K562 (cell line): Measurements from ENCODE around the gene PLCB3. TPM values are rescaled to one million over a fixed set of nuclear protein-coding genes. Genes with fewer than 3 reads are reported as not detected.

Source experiments
- CREB5 ChIP-seq: fragments of 250-450 bp; sonication (Bioruptor Pico); IDR thresholded peaks from 2 replicates; pipeline ENCODE4 v1.5.0; 2020; ENCODE audit warnings: mild to moderate bottlenecking
- GATAD2B ChIP-seq: fragments of 450-650 bp; IDR thresholded peaks from 2 replicates; pipeline ENCODE4 v1.6.1; 2017; ENCODE audit warnings: mild to moderate bottlenecking, borderline replicate concordance
- HBP1 ChIP-seq: fragments of 450-650 bp; formaldehyde crosslinking; IDR thresholded peaks from 2 replicates; pipeline ENCODE4 v1.4.0; 2022; ENCODE audit warnings: missing genetic modification characterization
- HMG20A ChIP-seq: fragments of 450-650 bp; formaldehyde crosslinking; conservative IDR thresholded peaks from 2 replicates; pipeline ENCODE4 v1.4.0; 2020; ENCODE audit warnings: mild to moderate bottlenecking, mixed read lengths
- JUNB ChIP-seq: fragments of 450-650 bp; formaldehyde crosslinking; conservative IDR thresholded peaks from 2 replicates; pipeline ENCODE4 v1.4.0; 2020; ENCODE audit warnings: mild to moderate bottlenecking
- KLF6 ChIP-seq: fragments of 250-450 bp; sonication (Bioruptor Pico); IDR thresholded peaks from 2 replicates; pipeline ENCODE4 v1.4.0; 2020; ENCODE audit warnings: mild to moderate bottlenecking, moderate library complexity, borderline replicate concordance
- MCM5 ChIP-seq: fragments of 450-650 bp; IDR thresholded peaks from 2 replicates; pipeline ENCODE4 v1.6.1; 2016; ENCODE audit warnings: low read depth
- NR2C1 ChIP-seq, 2 experiments: fragments of 450-650 bp; IDR thresholded peaks; 2 replicates each; pipeline ENCODE4 v1.6.1; 2017; ENCODE audit warnings: mild to moderate bottlenecking in 2 of 2, antibody characterized with exemption in 1 of 2, inconsistent platforms in 1 of 2, missing compliant biosample characterization in 1 of 2, missing genetic modification characterization in 1 of 2
- PML ChIP-seq: IDR thresholded peaks from 2 replicates; pipeline ENCODE4 v1.6.1; 2012; ENCODE audit warnings: low read length, inconsistent platforms
- RFX5 ChIP-seq: IDR thresholded peaks from 2 replicates; pipeline ENCODE4 v1.6.1; 2011; ENCODE audit warnings: low read depth, mild to moderate bottlenecking, improper control_type of control experiment, low read length
- SMARCC2 ChIP-seq: fragments of 450-650 bp; IDR thresholded peaks from 2 replicates; pipeline ENCODE4 v1.6.1; 2017; ENCODE audit warnings: antibody characterized with exemption, moderate library complexity, mild to moderate bottlenecking, low read depth
- STAT5A ChIP-seq: IDR thresholded peaks from 2 replicates; pipeline ENCODE4 v1.6.1; 2012; ENCODE audit warnings: low read length, inconsistent platforms, borderline replicate concordance
- TRIM24 ChIP-seq, 2 experiments: fragments of 450-650 bp; IDR thresholded peaks; 2 replicates each; pipeline ENCODE4 v1.6.1; 2016
- TSC22D4 ChIP-seq: fragments of 450-650 bp; IDR thresholded peaks from 2 replicates; pipeline ENCODE4 v1.6.1; 2016; ENCODE audit warnings: missing genetic modification characterization, missing biosample characterization, control low read depth
- XRCC5 ChIP-seq: fragments of 200-400 bp; formaldehyde crosslinking; IDR thresholded peaks from 2 replicates; pipeline ENCODE4 v1.6.1; 2017; ENCODE audit warnings: low read depth, mild to moderate bottlenecking, low read length
- ZNF184 ChIP-seq: sonication (generic); formaldehyde crosslinking; IDR thresholded peaks from 2 replicates; pipeline ENCODE4 v1.5.0; 2020; ENCODE audit warnings: missing genetic modification reagents
- ZNF277 ChIP-seq: fragments of 250-450 bp; sonication (Bioruptor Pico); IDR thresholded peaks from 2 replicates; pipeline ENCODE4 v1.8.0; 2022; ENCODE audit warnings: inconsistent platforms, mild to moderate bottlenecking, moderate library complexity, borderline replicate concordance
- ZNF347 ChIP-seq: fragments of 450-650 bp; formaldehyde crosslinking; IDR thresholded peaks from 2 replicates; pipeline ENCODE4 v1.4.0; 2020; ENCODE audit warnings: low read depth, mild to moderate bottlenecking, moderate library complexity
- ZNF644 ChIP-seq: fragments of 200-800 bp; sonication (Bioruptor generic); IDR thresholded peaks from 2 replicates; pipeline ENCODE4 v1.6.1; 2016; ENCODE audit warnings: low read depth, missing genetic modification characterization, missing compliant biosample characterization
- ZNF780A ChIP-seq: fragments of 250-450 bp; sonication (Bioruptor Pico); IDR thresholded peaks from 2 replicates; pipeline ENCODE4 v1.5.0; 2021; ENCODE audit warnings: mild to moderate bottlenecking
- polyA plus RNA-seq, 8 experiments: library from polyadenylated mRNA; depleted of rRNA in 4 of 8; stranded (reverse) in 5 of 8; unstranded in 3 of 8; fragments of >200 nt; fragmentation: Nextera tagmentation in 2 of 8; fragmentation: Illumina TruSeq in 1 of 8; extraction: Ambion mirVana in 2 of 8; extraction: Trizol in 1 of 8; gene quantifications; 2 replicates each; pipeline versions ENCODE4 v1.2.1 to v1.2.3, GENCODE V29; 2011 to 2014; ENCODE audit warnings: inconsistent platforms in 1 of 8, missing spikeins in 1 of 8
- total RNA-seq, 7 experiments: library from RNA; depleted of rRNA in 6 of 7; stranded (reverse); fragments of >200 nt in 6 of 7; fragmentation: Illumina TruSeq in 2 of 7; extraction: Trizol in 2 of 7; gene quantifications; 2 replicates each; pipeline versions ENCODE4 v1.2.1 to v1.2.3, GENCODE V29; 2011 to 2021; ENCODE audit warnings: low replicate concordance in 1 of 7
- TF ChIP-seq, protein P1 (sequence below): IDR thresholded peaks from 3 replicates; pipeline ENCODE4 v1.6.1; 2011; ENCODE audit warnings: borderline replicate concordance, mild to moderate bottlenecking, moderate library complexity; ENCODE audit not compliant: insufficient read length; ENCODE audit errors: extremely low read depth

PLCB3 gene
- total and polyA plus RNA-seq, 9 of the 15 experiments (the other 6 are each of a cell fraction or from before 2014, with no cell fraction given): 0.31 to 44.8 (median 14.6) TPM

DNA sequence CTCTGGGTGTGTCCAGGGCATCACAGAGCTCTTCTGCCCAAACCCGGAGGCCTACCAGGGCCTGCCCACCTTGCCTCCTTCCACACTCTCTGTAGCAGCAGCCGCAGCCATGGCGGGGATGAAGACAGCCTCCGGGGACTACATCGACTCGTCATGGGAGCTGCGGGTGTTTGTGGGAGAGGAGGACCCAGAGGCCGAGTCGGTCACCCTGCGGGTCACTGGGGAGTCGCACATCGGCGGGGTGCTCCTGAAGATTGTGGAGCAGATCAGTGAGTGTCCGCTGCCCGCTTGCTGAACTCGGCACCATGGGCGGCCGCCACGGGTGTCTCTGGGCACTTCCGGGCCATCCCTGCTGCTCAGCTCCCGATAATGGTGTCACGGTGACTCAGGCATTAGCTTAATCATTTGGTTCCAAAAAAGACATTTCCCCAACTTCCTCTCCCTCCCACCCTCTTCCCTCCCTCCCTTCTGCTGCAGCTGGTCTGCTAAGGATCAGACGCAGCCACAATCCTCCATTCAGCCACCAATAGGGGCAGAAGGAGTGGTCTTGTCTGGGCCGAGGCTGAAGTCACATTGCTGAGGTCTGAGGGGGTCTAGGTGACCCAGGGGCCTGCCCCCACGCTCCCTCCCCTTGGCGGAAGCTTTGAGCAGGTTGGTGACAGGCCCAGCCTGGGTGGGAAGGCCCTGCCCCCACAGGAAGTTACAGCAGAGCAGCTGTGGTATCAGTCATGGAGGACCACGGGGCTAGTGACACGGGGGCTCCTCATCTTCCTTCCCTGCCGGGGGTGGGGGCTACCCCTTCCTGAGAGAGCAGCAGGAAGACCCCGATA lies 43.9 kb upstream of the PLCB3 start (continued):
- TF ChIP-seq KLF6 (no peak), PML (peak; percentile 76), RFX5 (no peak), NR2C1 (IDR thresholded peaks at IDR 0.05) (no peak), NR2C1 (tag; IDR thresholded peaks at IDR 0.05) (peak; percentile 44; the same call in 1 of the 2 replicates), ZNF644 (no peak; the same call in 1 of the 2 replicates), ZNF277 (no peak), CREB5 (CRISPR knock-in tag) (0 out of 2 replicates have a peak, but pooled peaks have one; percentile 42), MCM5 (no peak), ZNF184 (no peak), HBP1 (CRISPR knock-in tag) (peak; percentile 45), JUNB (CRISPR knock-in tag) (no peak), TSC22D4 (tag) (no peak), TRIM24 (IDR thresholded peaks at IDR 0.05) (peak; percentile 5 to 61; a peak in 2 of 4 replicates), HMG20A (no peak), STAT5A (no peak), ZNF780A (no peak), GATAD2B (no peak; the same call in 1 of the 2 replicates), SMARCC2 (0 out of 2 replicates have a peak, but pooled peaks have one; percentile 37), ZNF347 (CRISPR knock-in tag) (no peak), XRCC5 (no peak)
- TF ChIP-seq, protein P1, sequence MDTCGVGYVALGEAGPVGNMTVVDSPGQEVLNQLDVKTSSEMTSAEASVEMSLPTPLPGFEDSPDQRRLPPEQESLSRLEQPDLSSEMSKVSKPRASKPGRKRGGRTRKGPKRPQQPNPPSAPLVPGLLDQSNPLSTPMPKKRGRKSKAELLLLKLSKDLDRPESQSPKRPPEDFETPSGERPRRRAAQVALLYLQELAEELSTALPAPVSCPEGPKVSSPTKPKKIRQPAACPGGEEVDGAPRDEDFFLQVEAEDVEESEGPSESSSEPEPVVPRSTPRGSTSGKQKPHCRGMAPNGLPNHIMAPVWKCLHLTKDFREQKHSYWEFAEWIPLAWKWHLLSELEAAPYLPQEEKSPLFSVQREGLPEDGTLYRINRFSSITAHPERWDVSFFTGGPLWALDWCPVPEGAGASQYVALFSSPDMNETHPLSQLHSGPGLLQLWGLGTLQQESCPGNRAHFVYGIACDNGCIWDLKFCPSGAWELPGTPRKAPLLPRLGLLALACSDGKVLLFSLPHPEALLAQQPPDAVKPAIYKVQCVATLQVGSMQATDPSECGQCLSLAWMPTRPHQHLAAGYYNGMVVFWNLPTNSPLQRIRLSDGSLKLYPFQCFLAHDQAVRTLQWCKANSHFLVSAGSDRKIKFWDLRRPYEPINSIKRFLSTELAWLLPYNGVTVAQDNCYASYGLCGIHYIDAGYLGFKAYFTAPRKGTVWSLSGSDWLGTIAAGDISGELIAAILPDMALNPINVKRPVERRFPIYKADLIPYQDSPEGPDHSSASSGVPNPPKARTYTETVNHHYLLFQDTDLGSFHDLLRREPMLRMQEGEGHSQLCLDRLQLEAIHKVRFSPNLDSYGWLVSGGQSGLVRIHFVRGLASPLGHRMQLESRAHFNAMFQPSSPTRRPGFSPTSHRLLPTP: no peak
